ENCODE data around the gene ERN1. TPM values are rescaled to one million over a fixed set of nuclear protein-coding genes. Genes with fewer than 3 reads are reported as not detected.
"Not testable (repeated sequence)": the region's sequence is repeated elsewhere in the genome, so short reads cannot be mapped to it uniquely, and the experiment has no call there.

ERN1 gene
- total RNA-seq, 2 donors from 2014 or later = 131 TPM

GRCh38 chr17:64037180-64037579 lies 92.8 kb downstream of the ERN1 start:
- ATAC-seq = no peak
- H3K36me3 Mint-ChIP-seq = peaks cover 4% of the 10 kb centered on the region
- no peak overlapping the region for H3K27ac Mint-ChIP-seq

GRCh38 chr17:64036198-64036922 lies 93.6 kb downstream of the ERN1 start:
- Mint-ChIP-seq H3K27ac (no peak overlapping the region), H3K9me3 (no peaks in the 10 kb centered on the region), H3K27me3 (no peaks in the 10 kb centered on the region), H3K4me1 (ENCODE audit: low read depth in 2 of 2) (peaks cover 0 to 7% of the 10 kb centered on the region in 2 donors), H3K4me3 (no peak overlapping the region), H3K36me3 (no peaks in the 10 kb centered on the region)
- no peak for DNase-seq (ENCODE audit: low spot score)
- ATAC-seq = no peak

More at GRCh38 chr17:64037180-64037579, 92.8 kb downstream of the ERN1 start:
- no peaks in the 10 kb centered on the region for H3K9me3 Mint-ChIP-seq
- H3K27me3 Mint-ChIP-seq = no peaks in the 10 kb centered on the region
- peaks cover 4 to 9% of the 10 kb centered on the region in 2 donors for H3K4me1 Mint-ChIP-seq (ENCODE audit: low read depth in 2 of 2)
- H3K4me3 Mint-ChIP-seq = no peak overlapping the region
- no peak for DNase-seq (ENCODE audit: low spot score)

- ATAC-seq = no peak
- H3K27ac Mint-ChIP-seq = peak overlapping the region in 1 of 2 donors; percentile 51
- H3K36me3 Mint-ChIP-seq = no peaks in the 10 kb centered on the region
- no peaks in the 10 kb centered on the region for H3K27me3 Mint-ChIP-seq
- no peak overlapping the region for H3K4me3 Mint-ChIP-seq
- DNase-seq (ENCODE audit: low spot score) = no peak
- no peaks in the 10 kb centered on the region for H3K9me3 Mint-ChIP-seq
- H3K4me1 Mint-ChIP-seq (ENCODE audit: low read depth in 2 of 2) = peaks cover 8 to 11% of the 10 kb centered on the region in 2 donors
Observed at GRCh38 chr17:64032081-64032480, 97.9 kb downstream of the ERN1 start.

GRCh38 chr17:64028874-64029464 lies 101.0 kb downstream of the ERN1 start:
- no peak overlapping the region for H3K4me3 Mint-ChIP-seq
- no peaks in the 10 kb centered on the region for H3K9me3 Mint-ChIP-seq
- no peaks in the 10 kb centered on the region for H3K27me3 Mint-ChIP-seq
- no peak overlapping the region for H3K27ac Mint-ChIP-seq
- ATAC-seq (no peak), DNase-seq (ENCODE audit: low spot score) (peak; percentile 88)
- no peaks in the 10 kb centered on the region for H3K36me3 Mint-ChIP-seq
- H3K4me1 Mint-ChIP-seq (ENCODE audit: low read depth in 2 of 2) = peaks cover 28 to 33% of the 10 kb centered on the region in 2 donors

- H3K36me3 Mint-ChIP-seq = no peaks in the 10 kb centered on the region
- peaks cover 49 to 60% of the 10 kb centered on the region in 2 donors for H3K4me1 Mint-ChIP-seq (ENCODE audit: low read depth in 2 of 2)
Observed at GRCh38 chr17:64025732-64026294, 104.1 kb downstream of the ERN1 start.

GRCh38 chr17:64024781-64025731 lies 104.9 kb downstream of the ERN1 start:
- Mint-ChIP-seq H3K27ac (peak overlapping the region; percentile 77 to 100), H3K4me1 (ENCODE audit: low read depth in 2 of 2) (peaks cover 49 to 60% of the 10 kb centered on the region in 2 donors), H3K36me3 (no peaks in the 10 kb centered on the region), H3K9me3 (no peaks in the 10 kb centered on the region), H3K4me3 (peak overlapping the region; percentile 81), H3K27me3 (no peaks in the 10 kb centered on the region)
- peak; percentile 79 for DNase-seq (ENCODE audit: low spot score)
- ATAC-seq = peak; percentile 74 to 78

More at GRCh38 chr17:64025732-64026294, 104.1 kb downstream of the ERN1 start:
- no peaks in the 10 kb centered on the region for H3K9me3 Mint-ChIP-seq
- ATAC-seq = peak; percentile 81 to 84
- DNase-seq (ENCODE audit: low spot score) = peak; percentile 89
- H3K27me3 Mint-ChIP-seq = no peaks in the 10 kb centered on the region
- H3K4me3 Mint-ChIP-seq = peak overlapping the region; percentile 81
- H3K27ac Mint-ChIP-seq = peak overlapping the region; percentile 77 to 100

GRCh38 chr17:64024215-64024654 lies 105.7 kb downstream of the ERN1 start:
- no peaks in the 10 kb centered on the region for H3K9me3 Mint-ChIP-seq
- ATAC-seq = no peak
- peak overlapping the region; percentile 81 for H3K4me3 Mint-ChIP-seq
- DNase-seq (ENCODE audit: low spot score) = no peak
- no peaks in the 10 kb centered on the region for H3K36me3 Mint-ChIP-seq
- H3K27me3 Mint-ChIP-seq = no peaks in the 10 kb centered on the region
- H3K4me1 Mint-ChIP-seq (ENCODE audit: low read depth in 2 of 2) = peaks cover 49 to 60% of the 10 kb centered on the region in 2 donors
- peak overlapping the region; percentile 77 to 100 for H3K27ac Mint-ChIP-seq

GRCh38 chr17:64022611-64023063 lies 107.3 kb downstream of the ERN1 start:
- Mint-ChIP-seq H3K27me3 (no peaks in the 10 kb centered on the region), H3K36me3 (no peaks in the 10 kb centered on the region), H3K9me3 (no peaks in the 10 kb centered on the region), H3K27ac (peak overlapping the region; percentile 77 to 100), H3K4me3 (peak overlapping the region; percentile 47), H3K4me1 (ENCODE audit: low read depth in 2 of 2) (peaks cover 53 to 66% of the 10 kb centered on the region in 2 donors)
- DNase-seq (ENCODE audit: low spot score) (no peak), ATAC-seq (no peak)

- Mint-ChIP-seq H3K4me1 (ENCODE audit: low read depth in 2 of 2) (peaks cover 57 to 71% of the 10 kb centered on the region in 2 donors), H3K36me3 (no peaks in the 10 kb centered on the region), H3K27me3 (no peaks in the 10 kb centered on the region), H3K4me3 (peak within 1 kb of the TSS; percentile 83), H3K27ac (peak within 1 kb of the TSS; percentile 77 to 100), H3K9me3 (no peaks in the 10 kb centered on the region)
- peak; percentile 87 for ATAC-seq
- peak; percentile 88 for DNase-seq (ENCODE audit: low spot score)
Observed at GRCh38 chr17:64020056-64020766, 109.7 kb downstream of the ERN1 start, which contains the start of gene ICAM2. ICAM2 (minus strand) TSS chr17:64020633; CDS start chr17:64006691, 13,942 bp downstream.

- Mint-ChIP-seq H3K27ac (peak overlapping the region; percentile 77 to 100), H3K4me1 (ENCODE audit: low read depth in 2 of 2) (peaks cover 55 to 71% of the 10 kb centered on the region in 2 donors), H3K4me3 (peak overlapping the region; percentile 83)
- H3K27me3 Mint-ChIP-seq; H3K36me3 Mint-ChIP-seq; DNase-seq (ENCODE audit: low spot score); ATAC-seq; H3K9me3 Mint-ChIP-seq: not testable (repeated sequence)
Observed at GRCh38 chr17:64019551-64019961, 110.4 kb downstream of the ERN1 start.

GRCh38 chr17:64017381-64017980 lies 112.5 kb downstream of the ERN1 start:
- Mint-ChIP-seq H3K36me3 (no peaks in the 10 kb centered on the region), H3K27ac (peak overlapping the region; percentile 99 to 100), H3K4me1 (ENCODE audit: low read depth in 2 of 2) (peaks cover 46 to 64% of the 10 kb centered on the region in 2 donors), H3K9me3 (no peaks in the 10 kb centered on the region), H3K27me3 (no peaks in the 10 kb centered on the region), H3K4me3 (peak overlapping the region; percentile 83)
- DNase-seq (ENCODE audit: low spot score) (no peak), ATAC-seq (no peak)

GRCh38 chr17:64016974-64017373 lies 113.0 kb downstream of the ERN1 start:
- H3K4me1 Mint-ChIP-seq (ENCODE audit: low read depth in 2 of 2) = peaks cover 42 to 58% of the 10 kb centered on the region in 2 donors
- no peaks in the 10 kb centered on the region for H3K9me3 Mint-ChIP-seq
- ATAC-seq (no peak), DNase-seq (ENCODE audit: low spot score) (no peak)
- H3K36me3 Mint-ChIP-seq = no peaks in the 10 kb centered on the region
- H3K27ac Mint-ChIP-seq = peak overlapping the region; percentile 99 to 100
- peak overlapping the region; percentile 83 for H3K4me3 Mint-ChIP-seq
- no peaks in the 10 kb centered on the region for H3K27me3 Mint-ChIP-seq
